LNCAP (cell line): ENCODE measurements around the gene ERN1.

ENCODE experiments used
- CTCF ChIP-seq: fragments of 450-650 bp; IDR thresholded peaks from 2 replicates; pipeline ENCODE4 v1.5.1; 2017; ENCODE audit warnings: mild to moderate bottlenecking

ERN1 gene

DNA sequence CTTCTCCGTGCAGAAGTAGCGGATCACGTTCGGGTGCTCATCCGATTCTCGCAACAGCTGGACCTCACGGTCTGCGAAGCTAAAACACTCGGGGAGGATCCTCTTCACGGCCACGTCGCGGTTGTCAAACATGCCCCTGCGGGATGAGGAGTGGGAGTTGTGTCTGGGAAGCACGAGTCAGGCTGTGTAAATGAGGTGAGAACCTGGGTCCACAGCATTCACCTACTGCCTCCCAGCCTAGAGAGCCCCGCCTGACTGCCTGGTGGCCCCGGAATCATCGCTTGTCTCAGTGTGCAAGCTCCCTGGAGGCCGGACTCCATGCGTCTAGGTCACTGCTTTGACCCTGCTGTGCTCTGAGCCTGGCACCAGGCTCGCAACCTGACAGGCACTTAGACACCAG is 75.6 kb downstream of the ERN1 start:
- no peak for TF ChIP-seq CTCF

DNA sequence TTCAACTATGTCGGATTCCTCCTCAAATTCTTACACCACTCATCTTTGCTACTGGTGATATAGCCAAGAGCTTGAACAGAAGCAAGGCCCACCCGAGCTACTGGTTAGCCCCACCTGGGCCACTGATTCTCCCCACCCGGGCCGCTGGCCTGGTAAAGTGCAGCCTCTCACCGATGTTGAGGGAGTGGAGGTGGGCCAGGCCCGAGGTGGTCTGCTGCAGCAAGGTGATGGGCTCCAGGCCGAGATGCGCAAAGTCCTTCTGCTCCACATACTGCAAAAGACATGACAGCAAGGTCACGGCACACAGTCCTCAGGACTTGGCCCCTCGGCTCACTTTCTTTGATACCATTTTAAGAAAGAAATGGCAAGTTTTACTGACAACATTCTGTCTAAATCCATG is 76.8 kb downstream of the ERN1 start:
- TF ChIP-seq CTCF: no peak

- TF ChIP-seq CTCF: no peak
Observed at GRCh38 chr17:64051153-64051552, 78.8 kb downstream of the ERN1 start.

- TF ChIP-seq CTCF: no peak
Observed at GRCh38 chr17:64048805-64049204, 81.1 kb downstream of the ERN1 start.

GRCh38 chr17:64045176-64045575 is 84.8 kb downstream of the ERN1 start:
- TF ChIP-seq CTCF: no peak

- TF ChIP-seq CTCF: no peak
Observed at GRCh38 chr17:64042700-64043485, 87.1 kb downstream of the ERN1 start.

DNA sequence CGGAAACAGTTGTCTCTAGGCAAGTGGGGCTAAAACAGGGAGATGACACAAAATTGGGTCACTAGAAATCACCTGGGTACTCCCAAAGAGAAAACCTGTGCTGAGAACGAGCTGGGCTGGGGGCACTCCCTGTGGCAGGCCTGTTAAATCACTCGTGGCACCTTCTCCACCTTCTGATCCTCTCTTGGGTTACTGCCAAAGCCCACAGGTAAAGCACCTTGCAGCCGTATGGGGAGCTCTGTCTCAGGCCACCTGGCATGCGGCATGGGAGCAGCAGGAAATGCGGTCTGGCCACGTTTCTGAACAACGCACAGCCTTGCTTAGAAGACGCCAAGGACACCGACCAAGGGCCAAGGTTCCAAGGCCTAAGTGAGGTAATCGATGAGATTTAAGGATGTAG is 88.0 kb downstream of the ERN1 start:
- TF ChIP-seq CTCF: no peak

GRCh38 chr17:64040206-64040605 is 89.7 kb downstream of the ERN1 start:
- TF ChIP-seq CTCF: no peak
